ENCODE results near the gene SDSL. TPM values are rescaled to one million over a fixed set of nuclear protein-coding genes. Genes with fewer than 3 reads are reported as not detected.
A peak's percentile ranks its signal among the peaks of the same experiment; 100 is the strongest.

SDSL gene
- total RNA-seq, 1 experiment from 2014 or later = 0.46 TPM

GRCh38 chr12:113485330-113485729 lies 63.1 kb downstream of the SDSL start:
- H3K23me2 ChIP-seq (ENCODE audit: insufficient read length, low read depth, low read length, poor library complexity, severe bottlenecking) = no peaks in the 10 kb centered on the region
- peaks cover 97% of the 10 kb centered on the region for H3K27me3 Mint-ChIP-seq (ENCODE audit: low read depth)
- H4K8ac ChIP-seq (replicated peaks; ENCODE audit: insufficient read length, low read depth, low read length) = no peak overlapping the region
- no peak overlapping the region for H3K4me2 ChIP-seq (ENCODE audit: insufficient read depth, insufficient read length, low read length)
- peak; percentile 89 for DNase-seq
- no peak overlapping the region for H3K9ac ChIP-seq (ENCODE audit: extremely low read depth, insufficient read length, low read length)
- H4K20me1 ChIP-seq (ENCODE audit: control insufficient read depth, insufficient read depth, insufficient read length) = no peaks in the 10 kb centered on the region
- no peak overlapping the region for H3K27ac Mint-ChIP-seq
- no peak overlapping the region for H3K4ac ChIP-seq (ENCODE audit: low read depth, low read length)
- no peak overlapping the region for H3K56ac ChIP-seq (ENCODE audit: insufficient read length, low read depth, low read length)
- peaks cover 0 to 8% (median 0%) of the 10 kb centered on the region in 3 experiments; a peak in 1 of 7 replicates for H3K36me3 Mint-ChIP-seq (ENCODE audit: insufficient read depth in 1 of 3, low read depth in 3 of 3)
- H3K4me1 Mint-ChIP-seq = peaks cover 49 to 62% of the 10 kb centered on the region in 2 experiments
- H3K4me1 ChIP-seq (ENCODE audit: insufficient read depth, low read length) = peaks cover 4% of the 10 kb centered on the region; the same call in 1 of the 2 replicates
- no peak overlapping the region for H2BK12ac ChIP-seq (ENCODE audit: insufficient read length, low read depth, low read length)
- H3T11ph ChIP-seq (ENCODE audit: low read length) = no peak overlapping the region
- H2BK5ac ChIP-seq (ENCODE audit: insufficient read length, low read length) = no peak overlapping the region
- H2AFZ ChIP-seq (ENCODE audit: low read length) = no peak overlapping the region
- H3K79me1 ChIP-seq (ENCODE audit: insufficient read depth, low read depth, low read length, poor library complexity, severe bottlenecking) = no peaks in the 10 kb centered on the region
- H4K91ac ChIP-seq (ENCODE audit: insufficient read length, low read depth, low read length) = no peak overlapping the region
- H3K27ac ChIP-seq (ENCODE audit: insufficient read length, low read depth, low read length) = no peak overlapping the region
- H2BK120ac ChIP-seq (ENCODE audit: low read depth, low read length, poor library complexity, severe bottlenecking) = no peak overlapping the region
- H4K5ac ChIP-seq (ENCODE audit: insufficient read length, low read depth, low read length) = no peak overlapping the region
- H3K4me3 Mint-ChIP-seq = no peak overlapping the region; a peak in 2 of 5 replicates
- no peak overlapping the region for H3K18ac ChIP-seq (ENCODE audit: insufficient read length, low read depth, low read length)
- H3K9me3 ChIP-seq (ENCODE audit: control insufficient read depth, low read depth, low read length) = no peaks in the 10 kb centered on the region
- H2BK20ac ChIP-seq (ENCODE audit: low read depth, low read length, poor library complexity, severe bottlenecking) = no peak overlapping the region
- H2AK5ac ChIP-seq (ENCODE audit: insufficient read length, low read length) = no peak overlapping the region
- WGBS (ENCODE audit: extremely low coverage, insufficient read length, low lambda C conversion rate) = no CpG with 5 or more reads among the region's 2 CpGs
- H2BK15ac ChIP-seq (ENCODE audit: low read depth, low read length) = no peak overlapping the region
- peaks cover 15% of the 10 kb centered on the region; the same call in 1 of the 2 replicates for H3K27me3 ChIP-seq (ENCODE audit: insufficient read depth, low read length)
- TF ChIP-seq, protein P1, sequence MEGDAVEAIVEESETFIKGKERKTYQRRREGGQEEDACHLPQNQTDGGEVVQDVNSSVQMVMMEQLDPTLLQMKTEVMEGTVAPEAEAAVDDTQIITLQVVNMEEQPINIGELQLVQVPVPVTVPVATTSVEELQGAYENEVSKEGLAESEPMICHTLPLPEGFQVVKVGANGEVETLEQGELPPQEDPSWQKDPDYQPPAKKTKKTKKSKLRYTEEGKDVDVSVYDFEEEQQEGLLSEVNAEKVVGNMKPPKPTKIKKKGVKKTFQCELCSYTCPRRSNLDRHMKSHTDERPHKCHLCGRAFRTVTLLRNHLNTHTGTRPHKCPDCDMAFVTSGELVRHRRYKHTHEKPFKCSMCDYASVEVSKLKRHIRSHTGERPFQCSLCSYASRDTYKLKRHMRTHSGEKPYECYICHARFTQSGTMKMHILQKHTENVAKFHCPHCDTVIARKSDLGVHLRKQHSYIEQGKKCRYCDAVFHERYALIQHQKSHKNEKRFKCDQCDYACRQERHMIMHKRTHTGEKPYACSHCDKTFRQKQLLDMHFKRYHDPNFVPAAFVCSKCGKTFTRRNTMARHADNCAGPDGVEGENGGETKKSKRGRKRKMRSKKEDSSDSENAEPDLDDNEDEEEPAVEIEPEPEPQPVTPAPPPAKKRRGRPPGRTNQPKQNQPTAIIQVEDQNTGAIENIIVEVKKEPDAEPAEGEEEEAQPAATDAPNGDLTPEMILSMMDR (conservative IDR thresholded peaks at IDR 0.05) = no peak
- H3K23ac ChIP-seq (ENCODE audit: insufficient read length, low read depth, low read length) = no peak overlapping the region
- no peaks in the 10 kb centered on the region for H3K79me2 ChIP-seq (ENCODE audit: insufficient read depth, low read length)
- no peak overlapping the region for H3K14ac ChIP-seq (ENCODE audit: insufficient read depth, low read length)
- H3K9me3 Mint-ChIP-seq = no peaks in the 10 kb centered on the region; a peak in 2 of 5 replicates
